SKM-1 treated with dmso at 0.1 percent for 144 hours (cell line): ENCODE measurements around the gene LSM3.

Experiments
- DNase-seq: peaks from one replicate; lab custom pipeline; 2025; ENCODE audit not compliant: unreplicated experiment; lab: John Stamatoyannopoulos, UW

LSM3 gene

GRCh38 chr3:14157951-14158350 lies 20.7 kb upstream of the LSM3 start:
- no peak for DNase-seq

- no peak for DNase-seq
Measured at GRCh38 chr3:14158370-14158769, 20.2 kb upstream of the LSM3 start.

GRCh38 chr3:14159426-14159825 lies 19.2 kb upstream of the LSM3 start:
- no peak for DNase-seq

- no peak for DNase-seq
Measured at GRCh38 chr3:14161282-14161681, 17.3 kb upstream of the LSM3 start.

GRCh38 chr3:14162178-14162577 lies 16.4 kb upstream of the LSM3 start:
- peak; percentile 21 for DNase-seq

GRCh38 chr3:14166877-14167603 lies 11.6 kb upstream of the LSM3 start:
- no peak for DNase-seq

GRCh38 chr3:14169435-14169834 lies 9.2 kb upstream of the LSM3 start:
- DNase-seq = no peak

- no peak for DNase-seq
Measured at GRCh38 chr3:14169871-14170270, 8.7 kb upstream of the LSM3 start.

- DNase-seq = no peak
Measured at GRCh38 chr3:14170531-14171159, 8.0 kb upstream of the LSM3 start.

- DNase-seq = no peak
Measured at GRCh38 chr3:14172496-14172895, 6.1 kb upstream of the LSM3 start.

GRCh38 chr3:14174483-14174882 lies 4.1 kb upstream of the LSM3 start:
- DNase-seq = no peak

- peak; percentile 11 for DNase-seq
Measured at GRCh38 chr3:14175383-14176037, 3.1 kb upstream of the LSM3 start.

- DNase-seq = no peak
Measured at GRCh38 chr3:14177580-14178246, 904 bp upstream of the LSM3 start.

GRCh38 chr3:14179114-14179465 lies 473 bp downstream of the LSM3 start:
- DNase-seq = no peak

GRCh38 chr3:14179795-14180194 lies 1.2 kb downstream of the LSM3 start:
- DNase-seq = no peak

GRCh38 chr3:14181253-14181652 lies 2.6 kb downstream of the LSM3 start:
- no peak for DNase-seq

- no peak for DNase-seq
Measured at GRCh38 chr3:14183015-14183577, 4.5 kb downstream of the LSM3 start.

GRCh38 chr3:14186854-14187458 lies 8.3 kb downstream of the LSM3 start:
- no peak for DNase-seq

- DNase-seq = no peak
Measured at GRCh38 chr3:14188041-14188754, 9.6 kb downstream of the LSM3 start.

GRCh38 chr3:14194865-14195264 lies 16.2 kb downstream of the LSM3 start:
- DNase-seq = no peak

GRCh38 chr3:14199641-14200040 lies 21.0 kb downstream of the LSM3 start:
- DNase-seq = no peak
